Endothelial cell (in vitro differentiated cells): ENCODE measurements around the gene HACD4. TPM values are rescaled to one million over a fixed set of nuclear protein-coding genes. Genes with fewer than 3 reads are reported as not detected.

Source experiments
- DNase-seq: peaks from one replicate; pipeline ENCODE4 v3.0.0; 2021; ENCODE audit warnings: low spot score
- H3K27ac Mint-ChIP-seq: one replicate; pipeline ENCODE4 v1.8.0; 2021; ENCODE audit warnings: mixed read lengths, inconsistent platforms; ENCODE audit not compliant: unreplicated experiment
- H3K27me3 Mint-ChIP-seq: one replicate; pipeline ENCODE4 v1.8.0; 2021; ENCODE audit warnings: mild to moderate bottlenecking, moderate library complexity, mixed read lengths, inconsistent platforms; ENCODE audit not compliant: unreplicated experiment
- H3K36me3 Mint-ChIP-seq: one replicate; pipeline ENCODE4 v1.8.0; 2021; ENCODE audit warnings: mild to moderate bottlenecking, low read depth, mixed read lengths, inconsistent platforms; ENCODE audit not compliant: unreplicated experiment
- H3K4me1 Mint-ChIP-seq: one replicate; pipeline ENCODE4 v1.8.0; 2021; ENCODE audit warnings: mild to moderate bottlenecking, mixed read lengths, inconsistent platforms; ENCODE audit not compliant: unreplicated experiment
- H3K4me3 Mint-ChIP-seq: one replicate; pipeline ENCODE4 v1.8.0; 2021; ENCODE audit warnings: mild to moderate bottlenecking, mixed read lengths, inconsistent platforms; ENCODE audit not compliant: unreplicated experiment
- H3K9me3 Mint-ChIP-seq: one replicate; pipeline ENCODE4 v1.8.0; 2021; ENCODE audit warnings: mixed read lengths, inconsistent platforms; ENCODE audit not compliant: unreplicated experiment
- total RNA-seq: library from RNA; stranded (reverse); fragmentation: NEBNext Ultra II Directional; extraction: Animal tissue kit (Norgen Biotek cat#: 25700); gene quantifications from one replicate; pipeline ENCODE4 v1.2.1, GENCODE V29; 2021; ENCODE audit not compliant: unreplicated experiment
- TF ChIP-seq, protein P1 (sequence below): fragments of 200-600 bp; sonication (generic); IDR thresholded peaks from one replicate; pipeline ENCODE4 v1.5.0; 2021; ENCODE audit warnings: antibody characterized with exemption; ENCODE audit not compliant: unreplicated experiment

Gene HACD4
- total RNA-seq, 1 donor from 2014 or later: 5.7 TPM

GRCh38 chr9:21023861-21024260, 7.6 kb downstream of the HACD4 start:
- no peaks in the 10 kb centered on the region for H3K27me3 Mint-ChIP-seq
- TF ChIP-seq, protein P1, sequence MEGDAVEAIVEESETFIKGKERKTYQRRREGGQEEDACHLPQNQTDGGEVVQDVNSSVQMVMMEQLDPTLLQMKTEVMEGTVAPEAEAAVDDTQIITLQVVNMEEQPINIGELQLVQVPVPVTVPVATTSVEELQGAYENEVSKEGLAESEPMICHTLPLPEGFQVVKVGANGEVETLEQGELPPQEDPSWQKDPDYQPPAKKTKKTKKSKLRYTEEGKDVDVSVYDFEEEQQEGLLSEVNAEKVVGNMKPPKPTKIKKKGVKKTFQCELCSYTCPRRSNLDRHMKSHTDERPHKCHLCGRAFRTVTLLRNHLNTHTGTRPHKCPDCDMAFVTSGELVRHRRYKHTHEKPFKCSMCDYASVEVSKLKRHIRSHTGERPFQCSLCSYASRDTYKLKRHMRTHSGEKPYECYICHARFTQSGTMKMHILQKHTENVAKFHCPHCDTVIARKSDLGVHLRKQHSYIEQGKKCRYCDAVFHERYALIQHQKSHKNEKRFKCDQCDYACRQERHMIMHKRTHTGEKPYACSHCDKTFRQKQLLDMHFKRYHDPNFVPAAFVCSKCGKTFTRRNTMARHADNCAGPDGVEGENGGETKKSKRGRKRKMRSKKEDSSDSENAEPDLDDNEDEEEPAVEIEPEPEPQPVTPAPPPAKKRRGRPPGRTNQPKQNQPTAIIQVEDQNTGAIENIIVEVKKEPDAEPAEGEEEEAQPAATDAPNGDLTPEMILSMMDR: no peak
- no peak for DNase-seq
- H3K9me3 Mint-ChIP-seq: no peaks in the 10 kb centered on the region
- no peaks in the 10 kb centered on the region for H3K4me1 Mint-ChIP-seq
- no peak overlapping the region for H3K27ac Mint-ChIP-seq
- peaks cover 17% of the 10 kb centered on the region for H3K36me3 Mint-ChIP-seq
- no peak overlapping the region for H3K4me3 Mint-ChIP-seq

DNA sequence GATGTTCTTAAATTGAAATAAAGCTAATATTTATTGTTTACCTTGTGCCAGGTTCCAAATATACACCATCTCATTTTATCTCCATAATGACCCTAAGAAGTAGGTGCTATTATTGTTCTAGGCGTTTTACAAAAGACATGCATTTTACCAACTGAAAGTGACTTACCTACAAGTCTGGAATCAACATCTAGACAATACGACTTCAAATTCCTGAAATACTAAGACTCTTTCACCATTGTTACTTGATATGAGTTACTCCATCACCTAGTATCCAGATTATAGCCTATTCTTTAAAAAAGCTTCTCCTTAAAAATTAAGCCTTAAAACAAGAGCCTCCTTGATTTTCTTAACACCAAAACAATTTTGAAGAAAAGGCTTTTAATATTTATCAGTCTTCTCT, 13.3 kb downstream of the HACD4 start:
- H3K27me3 Mint-ChIP-seq: no peaks in the 10 kb centered on the region
- no peak for DNase-seq
- no peak overlapping the region for H3K27ac Mint-ChIP-seq
- peaks cover 14% of the 10 kb centered on the region for H3K36me3 Mint-ChIP-seq
- H3K9me3 Mint-ChIP-seq: no peaks in the 10 kb centered on the region
- TF ChIP-seq, protein P1: no peak
- H3K4me1 Mint-ChIP-seq: no peaks in the 10 kb centered on the region
- no peak overlapping the region for H3K4me3 Mint-ChIP-seq

DNA sequence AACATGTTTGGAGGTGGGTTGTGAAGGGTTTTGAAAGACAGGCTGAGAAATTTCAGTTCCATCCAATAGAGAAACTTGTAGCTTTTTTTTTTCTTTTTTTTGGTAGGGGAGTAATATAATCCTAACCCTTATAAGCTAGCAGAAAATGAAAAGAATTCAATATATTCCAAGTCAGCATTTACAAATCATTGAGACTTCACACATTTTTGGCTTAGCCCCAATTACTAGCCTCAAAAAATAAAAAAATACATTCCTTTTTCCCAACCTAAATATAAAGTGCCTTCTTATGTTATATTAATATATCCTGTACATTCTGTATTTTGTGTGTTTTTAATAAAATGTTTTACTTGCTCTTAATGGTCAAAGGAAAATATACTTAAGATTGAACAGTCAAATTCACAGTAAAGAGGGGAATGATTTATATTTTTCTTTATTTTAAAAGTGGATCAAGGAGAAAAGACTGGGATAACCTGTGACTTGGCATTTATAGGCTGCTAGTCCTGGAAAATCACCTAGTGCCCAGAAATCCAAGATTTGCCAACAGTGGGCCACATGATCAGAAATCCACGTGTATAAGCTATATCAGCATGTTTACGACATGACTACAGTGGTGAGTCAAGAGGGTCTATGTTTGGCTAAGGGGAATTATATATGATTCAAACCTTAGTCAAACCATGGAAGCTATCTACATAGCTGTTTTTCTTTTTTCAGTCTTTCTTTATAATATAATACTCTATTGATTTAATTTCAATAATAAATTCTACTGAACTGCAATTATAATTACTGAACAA, 14.5 kb downstream of the HACD4 start:
- TF ChIP-seq, protein P1: no peak
- no peak overlapping the region for H3K27ac Mint-ChIP-seq
- H3K4me1 Mint-ChIP-seq: no peaks in the 10 kb centered on the region
- peaks cover 7% of the 10 kb centered on the region for H3K36me3 Mint-ChIP-seq
- no peak overlapping the region for H3K4me3 Mint-ChIP-seq
- no peaks in the 10 kb centered on the region for H3K27me3 Mint-ChIP-seq
- no peak for DNase-seq
- no peaks in the 10 kb centered on the region for H3K9me3 Mint-ChIP-seq

- no peak for DNase-seq
- Mint-ChIP-seq H3K9me3 (no peaks in the 10 kb centered on the region), H3K27ac (no peak overlapping the region), H3K27me3 (no peaks in the 10 kb centered on the region), H3K36me3 (peaks cover 3% of the 10 kb centered on the region), H3K4me3 (no peak overlapping the region), H3K4me1 (no peaks in the 10 kb centered on the region)
- TF ChIP-seq, protein P1: no peak
Observed at GRCh38 chr9:21015995-21016394, 15.4 kb downstream of the HACD4 start.

GRCh38 chr9:21015129-21015815, 16.2 kb downstream of the HACD4 start:
- Mint-ChIP-seq H3K4me3 (no peak overlapping the region), H3K4me1 (no peaks in the 10 kb centered on the region), H3K27me3 (no peaks in the 10 kb centered on the region), H3K27ac (no peak overlapping the region), H3K9me3 (no peaks in the 10 kb centered on the region), H3K36me3 (peaks cover 3% of the 10 kb centered on the region)
- DNase-seq: no peak
- TF ChIP-seq, protein P1: no peak
